HepG2 (cell line): ENCODE data around the gene PDE4C. TPM values are rescaled to one million over a fixed set of nuclear protein-coding genes. Genes with fewer than 3 reads are reported as not detected.
A peak's percentile ranks its signal among the peaks of the same experiment; 100 is the strongest.

Experiments used
- ARID4A ChIP-seq: sonication (generic); formaldehyde crosslinking; IDR thresholded peaks from 2 replicates; pipeline ENCODE4 v1.5.0; 2020; ENCODE audit warnings: mild to moderate bottlenecking, missing genetic modification reagents, borderline replicate concordance
- CENPBD1 ChIP-seq: sonication (generic); formaldehyde crosslinking; IDR thresholded peaks from 2 replicates; pipeline ENCODE4 v1.8.0; 2022; ENCODE audit warnings: missing genetic modification reagents, low read depth, mild to moderate bottlenecking, borderline replicate concordance
- CHD4 ChIP-seq: fragments of 200-600 bp; sonication (generic); IDR thresholded peaks from 2 replicates; pipeline ENCODE4 v1.7.0; 2017; ENCODE audit warnings: mild to moderate bottlenecking, low read length, borderline replicate concordance
- DZIP1 ChIP-seq: sonication (generic); formaldehyde crosslinking; IDR thresholded peaks from 2 replicates; pipeline ENCODE4 v1.5.0; 2020; ENCODE audit warnings: mild to moderate bottlenecking, missing genetic modification reagents
- GABPA ChIP-seq, 2 experiments: IDR thresholded peaks; 2 replicates each; pipeline ENCODE4 v1.6.1; 2011 to 2016; ENCODE audit warnings: low read depth in 2 of 2, low read length in 1 of 2, missing biosample characterization in 1 of 2, missing genetic modification characterization in 1 of 2
- HES4 ChIP-seq: sonication (generic); formaldehyde crosslinking; IDR thresholded peaks from 2 replicates; pipeline ENCODE4 v1.9.0; 2021; ENCODE audit warnings: mild to moderate bottlenecking, missing genetic modification reagents, borderline replicate concordance
- HNF4A ChIP-seq: sonication (generic); formaldehyde crosslinking; IDR thresholded peaks from 2 replicates; pipeline ENCODE4 v1.4.0; 2020; ENCODE audit warnings: missing genetic modification reagents
- JDP2 ChIP-seq: sonication (generic); formaldehyde crosslinking; IDR thresholded peaks from 2 replicates; pipeline ENCODE4 v1.8.1; 2022; ENCODE audit warnings: missing genetic modification reagents, borderline replicate concordance
- MAF1 ChIP-seq: sonication (generic); formaldehyde crosslinking; IDR thresholded peaks from 2 replicates; pipeline ENCODE4 v1.5.0; 2020; ENCODE audit warnings: missing genetic modification reagents, borderline replicate concordance
- RAD21 ChIP-seq: fragments of 450-650 bp; formaldehyde crosslinking; IDR thresholded peaks from 2 replicates; pipeline ENCODE4 v1.5.0; 2020; ENCODE audit warnings: mild to moderate bottlenecking
- REPIN1 ChIP-seq: sonication (generic); formaldehyde crosslinking; IDR thresholded peaks from 2 replicates; pipeline ENCODE4 v1.8.0; 2022; ENCODE audit warnings: missing genetic modification reagents, low read depth, mild to moderate bottlenecking, borderline replicate concordance
- RXRA ChIP-seq: sonication (generic); formaldehyde crosslinking; IDR thresholded peaks from 2 replicates; pipeline ENCODE4 v1.5.1; 2020; ENCODE audit warnings: missing genetic modification reagents
- SALL1 ChIP-seq: sonication (generic); formaldehyde crosslinking; IDR thresholded peaks from 2 replicates; pipeline ENCODE4 v1.8.0; 2022; ENCODE audit warnings: mild to moderate bottlenecking, missing genetic modification reagents
- THYN1 ChIP-seq: sonication (generic); formaldehyde crosslinking; IDR thresholded peaks from 2 replicates; pipeline ENCODE4 v1.8.1; 2023; ENCODE audit warnings: low read depth, mild to moderate bottlenecking, moderate library complexity, missing genetic modification reagents, borderline replicate concordance
- ZBTB49 ChIP-seq: sonication (generic); formaldehyde crosslinking; IDR thresholded peaks from 2 replicates; pipeline ENCODE4 v1.4.0; 2020; ENCODE audit warnings: missing genetic modification reagents, borderline replicate concordance
- ZNF75D ChIP-seq: sonication (generic); formaldehyde crosslinking; IDR thresholded peaks from 2 replicates; pipeline ENCODE4 v1.8.1; 2023; ENCODE audit warnings: missing genetic modification reagents, mild to moderate bottlenecking, borderline replicate concordance
- ZNF83 ChIP-seq: sonication (generic); formaldehyde crosslinking; IDR thresholded peaks from 2 replicates; pipeline ENCODE4 v1.4.0; 2020; ENCODE audit warnings: missing genetic modification reagents, mild to moderate bottlenecking, borderline replicate concordance
- polyA plus RNA-seq, 8 experiments: library from polyadenylated mRNA; depleted of rRNA in 3 of 8; stranded (reverse) in 7 of 8; unstranded in 1 of 8; fragments of >200 nt; fragmentation: Illumina TruSeq in 4 of 8; extraction: Trizol in 4 of 8; gene quantifications; 2 replicates each; pipeline versions ENCODE4 v1.2.1 to v1.2.3, GENCODE V29; 2011 to 2016; ENCODE audit warnings: low read depth in 4 of 8, missing spikeins in 1 of 8, mixed read lengths in 1 of 8; ENCODE audit not compliant: insufficient read depth in 1 of 8
- total RNA-seq, 5 experiments: library from RNA; depleted of rRNA; stranded (reverse); fragments of >200 nt; fragmentation: Illumina TruSeq; extraction: Trizol; gene quantifications; 2 replicates each; pipeline ENCODE4 v1.2.3, GENCODE V29; 2016; ENCODE audit warnings: low read depth in 1 of 5

PDE4C gene
- total and polyA plus RNA-seq, 2 of the 13 experiments (the other 11 are each of a cell fraction or from before 2014, with no cell fraction given): 1.4 to 14.0 TPM

GRCh38 chr19:18193388-18194180, 32.7 kb downstream of the PDE4C start (continued):
- TF ChIP-seq CENPBD1 (CRISPR knock-in tag) (no peak), GABPA (IDR thresholded peaks at IDR 0.05; ENCODE audit: low read depth, low read length) (no peak), GABPA (CRISPR knock-in tag; IDR thresholded peaks at IDR 0.05; ENCODE audit: low read depth) (0 out of 2 replicates have a peak, but pooled peaks have one; percentile 0), ZNF75D (CRISPR knock-in tag) (no peak), ZNF83 (CRISPR knock-in tag) (no peak), RXRA (CRISPR knock-in tag) (peak; percentile 56; the same call in 1 of the 2 replicates), DZIP1 (CRISPR knock-in tag) (0 out of 2 replicates have a peak, but pooled peaks have one; percentile 56), ARID4A (CRISPR knock-in tag) (peak; percentile 56), MAF1 (CRISPR knock-in tag) (no peak), SALL1 (CRISPR knock-in tag) (peak; percentile 10; the same call in 1 of the 2 replicates), REPIN1 (CRISPR knock-in tag) (peak; percentile 65; the same call in 1 of the 2 replicates), CHD4 (no peak), RAD21 (CRISPR knock-in tag) (0 out of 2 replicates have a peak, but pooled peaks have one; percentile 4), THYN1 (CRISPR knock-in tag) (no peak), JDP2 (no peak), ZBTB49 (no peak), HNF4A (CRISPR knock-in tag) (peak; percentile 69), HES4 (CRISPR knock-in tag) (0 out of 2 replicates have a peak, but pooled peaks have one; percentile 43)
